HepG2 (cell line): ENCODE measurements around the gene SP4. TPM values are rescaled to one million over a fixed set of nuclear protein-coding genes. Genes with fewer than 3 reads are reported as not detected.

ENCODE experiments used
- ATAC-seq: fragments of 200-7000 bp; cut with Tn5 transposase; 3 replicates; pipeline ENCODE4 v1.9.1; 2020; ENCODE audit warnings: mild to moderate bottlenecking, moderate library complexity
- BruUV-seq: library from RNA; stranded (reverse); fragments of 400-500 nt; replicated peaks from 2 replicates; lab custom pipeline; 2021; lab: Mats Ljungman, UMichigan
- CTCF ChIA-PET: fragments of 300-600 bp; formaldehyde crosslinking; extraction: SDS; loops from one replicate; lab custom pipeline; 2021; ENCODE audit warnings: low total read pairs, inconsistent platforms, low intra/inter-chr PET ratio; lab: Yijun Ruan, JAX
- POLR2A ChIA-PET: fragments of 350-600 bp; sonication (Branson Sonifier 250); formaldehyde crosslinking; loops from one replicate; lab custom pipeline; 2020; ENCODE audit warnings: antibody characterized with exemption, inconsistent platforms; lab: Yijun Ruan, JAX
- DNase-seq: peaks from one replicate; pipeline ENCODE4 v3.0.0-alpha.2; 2015; ENCODE audit warnings: low spot score
- FAIRE-seq: peaks from 3 replicates; lab custom pipeline; 2011; peaks lifted over from hg19 to GRCh38; lab: Jason Lieb, UNC
- H2AFZ ChIP-seq: one replicate; pipeline ENCODE4 v1.6.1; 2011; ENCODE audit warnings: low read length, inconsistent platforms
- H3K27ac ChIP-seq: fragments of 300-600 bp; 3 replicates; pipeline ENCODE4 v1.8.0; 2011; ENCODE audit warnings: mixed run types, mild to moderate bottlenecking, mixed read lengths, low read length, inconsistent platforms; ENCODE audit not compliant: insufficient read depth; ENCODE audit errors: extremely low read length
- H3K27me3 ChIP-seq, 2 experiments: fragments of 200-600 bp in 1 of 2; 2 replicates in 1 of 2; 3 replicates in 1 of 2; pipeline versions ENCODE4 v1.6.0 to v1.8.0; 2011; ENCODE audit warnings: low read length in 2 of 2, mild to moderate bottlenecking in 2 of 2, moderate library complexity in 2 of 2, inconsistent platforms in 1 of 2; ENCODE audit not compliant: insufficient read depth in 2 of 2, control insufficient read depth in 1 of 2
- H3K36me3 ChIP-seq, 2 experiments: fragments of 200-600 bp in 1 of 2; replicated peaks in 1 of 2; 2 replicates in 1 of 2; 3 replicates in 1 of 2; pipeline versions ENCODE4 v1.5.1 to v1.8.0; 2011; ENCODE audit warnings: low read length in 2 of 2, inconsistent platforms in 1 of 2; ENCODE audit not compliant: insufficient read depth in 2 of 2, control insufficient read depth in 1 of 2
- H3K4me1 ChIP-seq: 2 replicates; pipeline ENCODE4 v1.5.1; 2012; ENCODE audit warnings: low read length, inconsistent platforms; ENCODE audit not compliant: insufficient read depth
- H3K4me2 ChIP-seq: 2 replicates; pipeline ENCODE4 v1.6.0; 2011; ENCODE audit warnings: low read depth, low read length, inconsistent platforms
- H3K4me3 ChIP-seq, 3 experiments: fragments of 200-600 bp in 1 of 3; sonication (generic), shearing (Covaris generic) in 1 of 3; replicated peaks in 1 of 3; 2 replicates each; pipeline ENCODE4 v1.5.1; 2011 to 2016; ENCODE audit warnings: low read length in 3 of 3, inconsistent platforms in 2 of 3, low read depth in 2 of 3, mild to moderate bottlenecking in 2 of 3, control low read depth in 1 of 3, mixed read lengths in 1 of 3; ENCODE audit not compliant: insufficient read depth in 1 of 3
- H3K79me2 ChIP-seq: one replicate; pipeline ENCODE4 v1.6.1; 2011; ENCODE audit warnings: low read length, inconsistent platforms; ENCODE audit not compliant: insufficient read depth
- H3K9ac ChIP-seq: 2 replicates; pipeline ENCODE4 v1.6.0; 2011; ENCODE audit warnings: mild to moderate bottlenecking, low read depth, low read length, inconsistent platforms; ENCODE audit not compliant: insufficient read depth
- H3K9me3 ChIP-seq: 2 replicates; pipeline ENCODE4 v1.5.1; 2012; ENCODE audit warnings: mild to moderate bottlenecking, low read length
- H4K20me1 ChIP-seq: 2 replicates; pipeline ENCODE4 v1.6.0; 2011; ENCODE audit warnings: inconsistent platforms, mild to moderate bottlenecking, low read length, moderate library complexity; ENCODE audit not compliant: insufficient read depth
- ATM ChIP-seq: fragments of 450-650 bp; IDR thresholded peaks from 2 replicates; pipeline ENCODE4 v1.7.1; 2017; ENCODE audit warnings: mild to moderate bottlenecking, borderline replicate concordance
- BRD4 ChIP-seq: sonication (generic); formaldehyde crosslinking; IDR thresholded peaks from 2 replicates; pipeline ENCODE4 v1.4.0; 2020; ENCODE audit warnings: missing genetic modification reagents
- HDAC1 ChIP-seq: sonication (generic); formaldehyde crosslinking; IDR thresholded peaks from 2 replicates; pipeline ENCODE4 v1.5.1; 2020; ENCODE audit warnings: mild to moderate bottlenecking, missing genetic modification reagents
- KMT2A ChIP-seq: sonication (generic); formaldehyde crosslinking; IDR thresholded peaks from 2 replicates; pipeline ENCODE4 v1.4.0; 2020; ENCODE audit warnings: missing genetic modification reagents
- MAFG ChIP-seq: sonication (generic); formaldehyde crosslinking; IDR thresholded peaks from 2 replicates; pipeline ENCODE4 v1.5.1; 2020; ENCODE audit warnings: mild to moderate bottlenecking, missing genetic modification reagents
- SMAD9 ChIP-seq: sonication (generic); formaldehyde crosslinking; IDR thresholded peaks from 2 replicates; pipeline ENCODE4 v1.5.1; 2020; ENCODE audit warnings: mild to moderate bottlenecking, missing genetic modification reagents
- SRSF1 ChIP-seq: fragments of 200-400 bp; formaldehyde crosslinking; optimal IDR thresholded peaks from 2 replicates; pipeline ENCODE3; 2017; ENCODE audit warnings: mild to moderate bottlenecking, low read depth, low read length, moderate library complexity
- ZFP1 ChIP-seq: IDR thresholded peaks from 2 replicates; pipeline ENCODE4 v1.6.1; 2016
- ZNF274 ChIP-seq: sonication (generic); formaldehyde crosslinking; IDR thresholded peaks from 2 replicates; pipeline ENCODE4 v1.5.1; 2020; ENCODE audit warnings: mild to moderate bottlenecking, missing genetic modification reagents
- ZNF556 ChIP-seq: sonication (generic); formaldehyde crosslinking; IDR thresholded peaks from 2 replicates; pipeline ENCODE4 v1.4.0; 2020; ENCODE audit warnings: mild to moderate bottlenecking, missing genetic modification reagents, borderline replicate concordance
- ZNF766 ChIP-seq: sonication (generic); formaldehyde crosslinking; IDR thresholded peaks from 2 replicates; pipeline ENCODE4 v1.5.0; 2020; ENCODE audit warnings: missing genetic modification reagents, borderline replicate concordance
- ZNF83 ChIP-seq: sonication (generic); formaldehyde crosslinking; IDR thresholded peaks from 2 replicates; pipeline ENCODE4 v1.4.0; 2020; ENCODE audit warnings: missing genetic modification reagents, mild to moderate bottlenecking, borderline replicate concordance
- WGBS: methylation state at CpG from one replicate; pipeline ENCODE4 v1.1.6; 2017; ENCODE audit warnings: low lambda C conversion rate; 5-methylcytosine and 5-hydroxymethylcytosine counted together
- in situ Hi-C: cut with HindIII; loops from 2 replicates; pipeline ENCODE4 v1.10.0; 2017; ENCODE audit warnings: low pct_unique_long_range_greater_than_20kb; ENCODE audit not compliant: extremely low pct_ligation_motif_present
- intact Hi-C: fragments of 100-400 bp; cut with micrococcal nuclease; formaldehyde crosslinking; loops from one replicate; pipeline ENCODE4 v1.10.0; 2022; ENCODE audit not compliant: unreplicated experiment
- polyA plus RNA-seq, 8 experiments: library from polyadenylated mRNA; depleted of rRNA in 3 of 8; stranded (reverse) in 7 of 8; unstranded in 1 of 8; fragments of >200 nt; fragmentation: Illumina TruSeq in 4 of 8; extraction: Trizol in 4 of 8; gene quantifications; 2 replicates each; pipeline versions ENCODE4 v1.2.1 to v1.2.3, GENCODE V29; 2011 to 2016; ENCODE audit warnings: low read depth in 4 of 8, missing spikeins in 1 of 8, mixed read lengths in 1 of 8; ENCODE audit not compliant: insufficient read depth in 1 of 8
- total RNA-seq, 5 experiments: library from RNA; depleted of rRNA; stranded (reverse); fragments of >200 nt; fragmentation: Illumina TruSeq; extraction: Trizol; gene quantifications; 2 replicates each; pipeline ENCODE4 v1.2.3, GENCODE V29; 2016; ENCODE audit warnings: low read depth in 1 of 5
- TF ChIP-seq, protein P1 (sequence below): sonication (generic); formaldehyde crosslinking; IDR thresholded peaks from 2 replicates; pipeline ENCODE4 v1.5.0; 2020; ENCODE audit warnings: mild to moderate bottlenecking, missing genetic modification reagents
- TF ChIP-seq, protein P2 (sequence below): sonication (generic); formaldehyde crosslinking; IDR thresholded peaks from 2 replicates; pipeline ENCODE4 v1.5.0; 2020; ENCODE audit warnings: mild to moderate bottlenecking, low read depth, missing genetic modification reagents, borderline replicate concordance
- TF ChIP-seq, protein P3 (sequence below): sonication (generic); formaldehyde crosslinking; IDR thresholded peaks from 2 replicates; pipeline ENCODE4 v1.4.0; 2020; ENCODE audit warnings: missing genetic modification reagents, low read depth, mild to moderate bottlenecking, borderline replicate concordance
- TF ChIP-seq, protein P4 (sequence below): sonication (generic); formaldehyde crosslinking; IDR thresholded peaks from 2 replicates; pipeline ENCODE4 v1.4.0; 2020; ENCODE audit warnings: missing genetic modification reagents
- TF ChIP-seq, protein P5 (sequence below): sonication (generic); formaldehyde crosslinking; IDR thresholded peaks from 2 replicates; pipeline ENCODE4 v1.4.0; 2020; ENCODE audit warnings: missing genetic modification reagents

SP4 gene
- total and polyA plus RNA-seq, 2 of the 13 experiments (the other 11 are each of a cell fraction or from before 2014, with no cell fraction given) = 2.7 to 4.8 TPM

DNA sequence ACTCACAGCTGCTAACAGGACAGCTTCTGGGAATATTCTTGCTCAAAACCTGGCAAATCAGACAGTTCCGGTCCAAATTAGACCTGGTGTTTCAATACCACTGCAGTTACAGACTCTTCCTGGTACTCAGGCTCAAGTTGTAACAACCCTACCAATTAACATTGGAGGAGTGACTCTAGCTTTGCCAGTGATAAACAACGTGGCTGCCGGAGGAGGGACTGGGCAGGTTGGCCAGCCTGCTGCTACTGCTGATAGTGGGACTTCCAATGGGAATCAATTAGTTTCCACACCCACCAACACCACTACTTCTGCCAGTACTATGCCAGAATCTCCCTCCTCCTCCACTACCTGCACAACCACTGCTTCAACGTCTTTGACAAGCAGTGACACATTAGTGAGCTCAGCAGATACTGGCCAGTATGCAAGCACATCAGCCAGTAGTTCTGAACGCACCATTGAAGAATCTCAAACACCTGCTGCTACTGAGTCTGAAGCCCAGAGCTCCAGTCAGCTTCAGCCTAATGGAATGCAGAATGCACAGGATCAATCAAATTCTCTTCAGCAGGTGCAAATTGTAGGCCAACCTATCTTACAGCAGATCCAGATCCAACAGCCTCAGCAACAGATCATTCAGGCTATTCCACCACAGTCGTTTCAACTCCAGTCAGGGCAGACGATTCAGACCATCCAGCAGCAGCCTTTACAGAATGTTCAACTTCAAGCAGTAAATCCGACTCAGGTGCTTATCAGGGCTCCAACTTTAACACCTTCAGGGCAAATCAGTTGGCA lies 2.1 kb downstream of the SP4 start (continued):
- no peak for TF ChIP-seq ZNF274
- no peak for TF ChIP-seq MAFG (CRISPR knock-in tag)
- TF ChIP-seq ZNF83 (CRISPR knock-in tag) = no peak
- no peak for TF ChIP-seq HDAC1 (CRISPR knock-in tag)

DNA sequence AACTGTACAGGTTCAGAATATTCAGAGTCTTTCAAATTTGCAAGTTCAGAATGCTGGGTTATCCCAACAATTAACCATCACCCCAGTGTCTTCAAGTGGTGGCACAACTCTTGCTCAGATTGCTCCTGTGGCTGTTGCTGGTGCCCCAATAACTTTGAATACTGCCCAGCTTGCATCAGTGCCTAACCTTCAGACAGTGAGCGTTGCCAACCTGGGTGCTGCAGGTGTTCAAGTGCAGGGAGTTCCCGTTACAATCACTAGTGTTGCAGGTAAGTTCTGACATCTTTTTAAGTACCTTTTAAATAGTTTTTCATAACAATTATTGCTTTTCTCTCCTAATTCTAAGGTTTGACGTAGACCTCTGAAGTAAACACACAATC lies 2.7 kb downstream of the SP4 start:
- Histone ChIP-seq H3K36me3 (no peaks in the 10 kb centered on the region; a peak in 1 of 5 replicates), H2AFZ (no peak overlapping the region), H3K4me1 (peaks cover 39% of the 10 kb centered on the region), H3K9me3 (no peaks in the 10 kb centered on the region), H4K20me1 (no peaks in the 10 kb centered on the region), H3K4me2 (0 out of 2 replicates have a peak overlapping the region, but pooled peaks have one; percentile 9), H3K27ac (no peak overlapping the region), H3K9ac (no peak overlapping the region), H3K4me3 (no peak overlapping the region), H3K27me3 (no peaks in the 10 kb centered on the region), H3K79me2 (no peaks in the 10 kb centered on the region)
- DNase-seq (no peak), FAIRE-seq (no peak), ATAC-seq (no peak)
- TF ChIP-seq ZFP1 (CRISPR knock-in tag) (no peak), ZNF766 (CRISPR knock-in tag) (no peak), BRD4 (CRISPR knock-in tag) (no peak), ATM (no peak), KMT2A (CRISPR knock-in tag) (no peak), SRSF1 (no peak), SMAD9 (CRISPR knock-in tag) (no peak), ZNF556 (CRISPR knock-in tag) (no peak)
- TF ChIP-seq, protein P1, sequence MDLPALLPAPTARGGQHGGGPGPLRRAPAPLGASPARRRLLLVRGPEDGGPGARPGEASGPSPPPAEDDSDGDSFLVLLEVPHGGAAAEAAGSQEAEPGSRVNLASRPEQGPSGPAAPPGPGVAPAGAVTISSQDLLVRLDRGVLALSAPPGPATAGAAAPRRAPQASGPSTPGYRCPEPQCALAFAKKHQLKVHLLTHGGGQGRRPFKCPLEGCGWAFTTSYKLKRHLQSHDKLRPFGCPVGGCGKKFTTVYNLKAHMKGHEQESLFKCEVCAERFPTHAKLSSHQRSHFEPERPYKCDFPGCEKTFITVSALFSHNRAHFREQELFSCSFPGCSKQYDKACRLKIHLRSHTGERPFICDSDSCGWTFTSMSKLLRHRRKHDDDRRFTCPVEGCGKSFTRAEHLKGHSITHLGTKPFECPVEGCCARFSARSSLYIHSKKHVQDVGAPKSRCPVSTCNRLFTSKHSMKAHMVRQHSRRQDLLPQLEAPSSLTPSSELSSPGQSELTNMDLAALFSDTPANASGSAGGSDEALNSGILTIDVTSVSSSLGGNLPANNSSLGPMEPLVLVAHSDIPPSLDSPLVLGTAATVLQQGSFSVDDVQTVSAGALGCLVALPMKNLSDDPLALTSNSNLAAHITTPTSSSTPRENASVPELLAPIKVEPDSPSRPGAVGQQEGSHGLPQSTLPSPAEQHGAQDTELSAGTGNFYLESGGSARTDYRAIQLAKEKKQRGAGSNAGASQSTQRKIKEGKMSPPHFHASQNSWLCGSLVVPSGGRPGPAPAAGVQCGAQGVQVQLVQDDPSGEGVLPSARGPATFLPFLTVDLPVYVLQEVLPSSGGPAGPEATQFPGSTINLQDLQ (CRISPR knock-in tag) = no peak
- TF ChIP-seq, protein P2, sequence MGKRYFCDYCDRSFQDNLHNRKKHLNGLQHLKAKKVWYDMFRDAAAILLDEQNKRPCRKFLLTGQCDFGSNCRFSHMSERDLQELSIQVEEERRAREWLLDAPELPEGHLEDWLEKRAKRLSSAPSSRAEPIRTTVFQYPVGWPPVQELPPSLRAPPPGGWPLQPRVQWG (CRISPR knock-in tag) = no peak
- TF ChIP-seq, protein P3, sequence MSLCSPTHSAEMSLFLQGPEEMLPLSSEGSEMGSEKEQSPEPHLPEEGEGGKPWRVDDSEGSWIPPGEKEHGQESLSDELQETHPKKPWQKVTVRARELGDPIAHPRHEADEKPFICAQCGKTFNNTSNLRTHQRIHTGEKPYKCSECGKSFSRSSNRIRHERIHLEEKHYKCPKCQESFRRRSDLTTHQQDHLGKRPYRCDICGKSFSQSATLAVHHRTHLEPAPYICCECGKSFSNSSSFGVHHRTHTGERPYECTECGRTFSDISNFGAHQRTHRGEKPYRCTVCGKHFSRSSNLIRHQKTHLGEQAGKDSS (CRISPR knock-in tag) = no peak
- TF ChIP-seq, protein P4, sequence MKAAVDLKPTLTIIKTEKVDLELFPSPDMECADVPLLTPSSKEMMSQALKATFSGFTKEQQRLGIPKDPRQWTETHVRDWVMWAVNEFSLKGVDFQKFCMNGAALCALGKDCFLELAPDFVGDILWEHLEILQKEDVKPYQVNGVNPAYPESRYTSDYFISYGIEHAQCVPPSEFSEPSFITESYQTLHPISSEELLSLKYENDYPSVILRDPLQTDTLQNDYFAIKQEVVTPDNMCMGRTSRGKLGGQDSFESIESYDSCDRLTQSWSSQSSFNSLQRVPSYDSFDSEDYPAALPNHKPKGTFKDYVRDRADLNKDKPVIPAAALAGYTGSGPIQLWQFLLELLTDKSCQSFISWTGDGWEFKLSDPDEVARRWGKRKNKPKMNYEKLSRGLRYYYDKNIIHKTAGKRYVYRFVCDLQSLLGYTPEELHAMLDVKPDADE (CRISPR knock-in tag) = no peak
- TF ChIP-seq, protein P5, sequence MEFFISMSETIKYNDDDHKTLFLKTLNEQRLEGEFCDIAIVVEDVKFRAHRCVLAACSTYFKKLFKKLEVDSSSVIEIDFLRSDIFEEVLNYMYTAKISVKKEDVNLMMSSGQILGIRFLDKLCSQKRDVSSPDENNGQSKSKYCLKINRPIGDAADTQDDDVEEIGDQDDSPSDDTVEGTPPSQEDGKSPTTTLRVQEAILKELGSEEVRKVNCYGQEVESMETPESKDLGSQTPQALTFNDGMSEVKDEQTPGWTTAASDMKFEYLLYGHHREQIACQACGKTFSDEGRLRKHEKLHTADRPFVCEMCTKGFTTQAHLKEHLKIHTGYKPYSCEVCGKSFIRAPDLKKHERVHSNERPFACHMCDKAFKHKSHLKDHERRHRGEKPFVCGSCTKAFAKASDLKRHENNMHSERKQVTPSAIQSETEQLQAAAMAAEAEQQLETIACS (CRISPR knock-in tag) = no peak
- BruUV-seq = no TSS peak
- ChIA-PET CTCF (no interaction called here), POLR2A (no interaction called here)
- intact Hi-C loops (loop anchor here (10.0 kb wide), 1 partner anchor 646 kb away; the partner anchor contains the start of gene SP8), in situ Hi-C loops (no loop called here)
- WGBS = 95% methylated on average over 3 of the region's 3 CpGs
